MM.1S (cell line): ENCODE results near the gene OR2B6.
"Not testable (repeated sequence)": the region's sequence is repeated elsewhere in the genome, so short reads cannot be mapped to it uniquely, and the experiment has no call there.

Experiments
- DNase-seq: peaks from one replicate; pipeline ENCODE4 v3.0.0-alpha.2; 2015
- H2AFZ ChIP-seq: fragments of 300-600 bp; sonication (generic); 2 replicates; pipeline ENCODE4 v1.6.0; 2016; ENCODE audit warnings: antibody characterized with exemption, low read length
- H3F3A ChIP-seq: fragments of 300-600 bp; sonication (generic); 2 replicates; pipeline ENCODE4 v1.6.1; 2016; ENCODE audit warnings: mild to moderate bottlenecking, antibody characterized with exemption, low read length, moderate library complexity, mixed read lengths; ENCODE audit not compliant: insufficient read depth
- H3K27ac ChIP-seq: fragments of 300-600 bp; sonication (generic); 2 replicates; pipeline ENCODE4 v1.5.1; 2016; ENCODE audit warnings: mild to moderate bottlenecking, low read length
- H3K27me3 ChIP-seq: fragments of 300-600 bp; sonication (generic); replicated peaks from 2 replicates; pipeline ENCODE4 v1.6.0; 2016; ENCODE audit warnings: low read length; ENCODE audit not compliant: insufficient read depth
- H3K36me3 ChIP-seq: fragments of 300-600 bp; sonication (generic); replicated peaks from 2 replicates; pipeline ENCODE4 v1.6.1; 2016; ENCODE audit warnings: mild to moderate bottlenecking, low read length, mixed read lengths; ENCODE audit not compliant: insufficient read depth
- H3K4me1 ChIP-seq: fragments of 300-600 bp; sonication (generic); 2 replicates; pipeline ENCODE4 v1.6.1; 2016; ENCODE audit warnings: low read length, mixed read lengths
- H3K4me2 ChIP-seq: fragments of 300-600 bp; sonication (generic); 2 replicates; pipeline ENCODE4 v1.6.0; 2016; ENCODE audit warnings: low read depth, low read length
- H3K4me3 ChIP-seq: fragments of 300-600 bp; sonication (generic); 2 replicates; pipeline ENCODE4 v1.5.1; 2016; ENCODE audit warnings: low read length, mixed read lengths
- H3K79me2 ChIP-seq: fragments of 300-600 bp; sonication (generic); 2 replicates; pipeline ENCODE4 v1.6.1; 2016; ENCODE audit warnings: mixed run types, low read length, mixed read lengths
- H3K9ac ChIP-seq: fragments of 300-600 bp; sonication (generic); 2 replicates; pipeline ENCODE4 v1.6.1; 2016; ENCODE audit warnings: low read length, mixed read lengths
- H3K9me2 ChIP-seq: fragments of 300-600 bp; sonication (generic); replicated peaks from 2 replicates; pipeline ENCODE4 v1.6.1; 2016; ENCODE audit warnings: mild to moderate bottlenecking, low read length, mixed read lengths; ENCODE audit not compliant: insufficient read depth
- H3K9me3 ChIP-seq: fragments of 300-600 bp; sonication (generic); replicated peaks from 2 replicates; pipeline ENCODE4 v1.6.1; 2016; ENCODE audit warnings: mild to moderate bottlenecking, low read length, mixed read lengths; ENCODE audit not compliant: insufficient read depth
- H4K20me1 ChIP-seq: fragments of 300-600 bp; sonication (generic); 2 replicates; pipeline ENCODE4 v1.6.1; 2016; ENCODE audit warnings: mild to moderate bottlenecking, low read length, moderate library complexity, mixed read lengths; ENCODE audit not compliant: insufficient read depth
- EZH2 ChIP-seq: fragments of 300-600 bp; sonication (generic); optimal IDR thresholded peaks from 2 replicates; pipeline ENCODE3; 2017; ENCODE audit warnings: low read depth, mild to moderate bottlenecking, antibody characterized with exemption, low read length, mixed read lengths
- EZH2phosphoT487 ChIP-seq: fragments of 300-600 bp; sonication (generic); IDR thresholded peaks from 2 replicates; pipeline ENCODE4 v1.6.1; 2018; ENCODE audit warnings: antibody characterized with exemption, low read length
- TF ChIP-seq, protein P1 (sequence below): fragments of 300-600 bp; sonication (generic); IDR thresholded peaks from 2 replicates; pipeline ENCODE4 v1.5.1; 2016; ENCODE audit warnings: antibody characterized with exemption, low read length, mixed read lengths

Gene OR2B6

GRCh38 chr6:27940766-27941165 is 16.3 kb upstream of the OR2B6 start:
- H3K9ac ChIP-seq = no peak overlapping the region
- no peak for DNase-seq
- H4K20me1 ChIP-seq = no peaks in the 10 kb centered on the region
- no peaks in the 10 kb centered on the region for H3K36me3 ChIP-seq
- H2AFZ ChIP-seq = no peak overlapping the region
- H3K79me2 ChIP-seq = no peaks in the 10 kb centered on the region
- H3F3A ChIP-seq = no peaks in the 10 kb centered on the region
- no peaks in the 10 kb centered on the region for H3K9me3 ChIP-seq
- H3K27me3 ChIP-seq = no peaks in the 10 kb centered on the region
- no peaks in the 10 kb centered on the region for H3K4me1 ChIP-seq
- no peak overlapping the region for H3K4me2 ChIP-seq
- H3K9me2 ChIP-seq = no peaks in the 10 kb centered on the region
- no peak overlapping the region for H3K4me3 ChIP-seq
- no peak overlapping the region for H3K27ac ChIP-seq
- TF ChIP-seq, protein P1, sequence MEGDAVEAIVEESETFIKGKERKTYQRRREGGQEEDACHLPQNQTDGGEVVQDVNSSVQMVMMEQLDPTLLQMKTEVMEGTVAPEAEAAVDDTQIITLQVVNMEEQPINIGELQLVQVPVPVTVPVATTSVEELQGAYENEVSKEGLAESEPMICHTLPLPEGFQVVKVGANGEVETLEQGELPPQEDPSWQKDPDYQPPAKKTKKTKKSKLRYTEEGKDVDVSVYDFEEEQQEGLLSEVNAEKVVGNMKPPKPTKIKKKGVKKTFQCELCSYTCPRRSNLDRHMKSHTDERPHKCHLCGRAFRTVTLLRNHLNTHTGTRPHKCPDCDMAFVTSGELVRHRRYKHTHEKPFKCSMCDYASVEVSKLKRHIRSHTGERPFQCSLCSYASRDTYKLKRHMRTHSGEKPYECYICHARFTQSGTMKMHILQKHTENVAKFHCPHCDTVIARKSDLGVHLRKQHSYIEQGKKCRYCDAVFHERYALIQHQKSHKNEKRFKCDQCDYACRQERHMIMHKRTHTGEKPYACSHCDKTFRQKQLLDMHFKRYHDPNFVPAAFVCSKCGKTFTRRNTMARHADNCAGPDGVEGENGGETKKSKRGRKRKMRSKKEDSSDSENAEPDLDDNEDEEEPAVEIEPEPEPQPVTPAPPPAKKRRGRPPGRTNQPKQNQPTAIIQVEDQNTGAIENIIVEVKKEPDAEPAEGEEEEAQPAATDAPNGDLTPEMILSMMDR = no peak
- TF ChIP-seq EZH2 = no peak
- TF ChIP-seq EZH2phosphoT487 = no peak

DNA sequence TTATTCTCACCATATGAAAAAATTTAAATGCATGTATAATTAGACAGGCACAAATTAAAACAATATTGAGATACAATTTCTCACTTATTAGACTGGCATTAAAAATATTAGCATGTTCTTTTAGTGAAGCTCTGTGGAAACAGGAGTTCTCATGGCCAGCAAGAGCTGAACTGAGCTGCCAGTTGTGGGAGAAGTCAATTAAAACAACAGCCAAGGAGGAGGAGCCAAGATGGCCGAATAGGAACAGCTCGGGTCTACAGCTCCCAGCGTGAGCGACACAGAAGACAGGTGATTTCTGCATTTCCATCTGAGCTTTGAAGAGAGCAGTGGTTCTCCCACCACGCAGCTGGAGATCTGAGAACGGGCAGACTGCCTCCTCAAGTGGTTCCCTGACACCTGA is 14.0 kb upstream of the OR2B6 start:
- H3K9ac ChIP-seq, H3K9me2 ChIP-seq, H3K79me2 ChIP-seq, H3F3A ChIP-seq, H2AFZ ChIP-seq, H3K4me2 ChIP-seq, H3K27me3 ChIP-seq, H3K4me3 ChIP-seq, H4K20me1 ChIP-seq, H3K9me3 ChIP-seq, H3K27ac ChIP-seq, DNase-seq, H3K4me1 ChIP-seq, H3K36me3 ChIP-seq: not testable (repeated sequence)

DNA sequence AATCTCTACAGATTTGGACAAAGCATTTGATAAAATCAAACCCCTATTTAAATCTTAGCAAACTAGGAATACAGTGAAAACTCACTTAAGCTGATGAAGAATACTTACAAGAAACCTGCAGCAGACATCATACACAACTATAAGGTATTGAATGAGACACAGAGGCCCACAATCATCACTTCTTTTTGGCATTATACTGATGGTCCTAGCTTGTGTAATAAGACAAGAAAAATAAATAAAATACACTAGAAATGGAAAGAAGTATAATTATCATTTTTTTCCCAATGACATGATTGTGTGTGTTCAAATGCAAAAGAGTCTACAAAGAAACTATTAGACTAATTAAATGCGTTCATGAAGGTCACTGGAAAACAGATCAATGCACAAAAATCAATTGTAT is 8.8 kb upstream of the OR2B6 start:
- Histone ChIP-seq H3K4me3 (no peak overlapping the region), H4K20me1 (no peaks in the 10 kb centered on the region), H3K27me3 (no peaks in the 10 kb centered on the region), H3K36me3 (no peaks in the 10 kb centered on the region), H3K4me1 (no peaks in the 10 kb centered on the region), H3K4me2 (no peak overlapping the region), H3K9ac (no peak overlapping the region), H3K9me2 (no peaks in the 10 kb centered on the region), H3F3A (no peaks in the 10 kb centered on the region), H2AFZ (no peak overlapping the region), H3K9me3 (no peaks in the 10 kb centered on the region), H3K79me2 (no peaks in the 10 kb centered on the region), H3K27ac (no peak overlapping the region)
- no peak for DNase-seq
- no peak for TF ChIP-seq EZH2phosphoT487
- TF ChIP-seq, protein P1 = no peak
- no peak for TF ChIP-seq EZH2

GRCh38 chr6:27951040-27951439 is 6.0 kb upstream of the OR2B6 start:
- Histone ChIP-seq H2AFZ (no peak overlapping the region), H3K27ac (no peak overlapping the region), H3K9me3 (no peaks in the 10 kb centered on the region), H3F3A (no peaks in the 10 kb centered on the region), H3K36me3 (no peaks in the 10 kb centered on the region), H3K9me2 (no peaks in the 10 kb centered on the region), H3K4me2 (no peak overlapping the region), H3K4me1 (no peaks in the 10 kb centered on the region), H3K9ac (no peak overlapping the region), H4K20me1 (no peaks in the 10 kb centered on the region), H3K27me3 (no peaks in the 10 kb centered on the region), H3K79me2 (no peaks in the 10 kb centered on the region), H3K4me3 (no peak overlapping the region)
- no peak for TF ChIP-seq EZH2
- TF ChIP-seq, protein P1 = no peak
- TF ChIP-seq EZH2phosphoT487 = no peak
- DNase-seq = no peak
